ENCODE results near the gene CAPN13. TPM values are rescaled to one million over a fixed set of nuclear protein-coding genes. Genes with fewer than 3 reads are reported as not detected.

The CAPN13 gene
- total RNA-seq, 4 donors from 2014 or later, result not detected

DNA sequence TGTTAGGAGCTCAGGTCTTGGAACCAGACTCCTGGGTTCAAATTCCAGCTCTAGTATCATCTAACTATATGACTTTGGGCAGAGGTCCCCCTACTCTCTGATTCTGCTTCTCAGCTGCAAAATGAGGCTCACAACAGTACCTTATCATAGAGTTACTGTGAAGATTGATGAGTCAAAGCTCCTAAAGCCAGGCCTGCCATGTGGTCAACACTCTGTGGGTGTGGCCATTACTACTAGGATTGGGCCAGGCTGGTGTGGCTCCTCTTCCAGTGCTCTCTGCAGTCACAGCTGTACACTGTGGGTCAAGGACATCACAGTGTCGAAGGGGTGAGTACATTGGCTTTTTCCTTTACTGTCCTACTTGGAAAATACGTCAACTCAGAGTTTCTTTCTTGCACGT, 22.6 kb downstream of the CAPN13 start:
- Histone ChIP-seq H3K4me3 (no peak overlapping the region), H3K27ac (replicated peaks in 1 of 4) (no peak overlapping the region), H3K27me3 (peaks cover 0 to 5% (median 0%) of the 10 kb centered on the region in 4 donors), H3K36me3 (no peaks in the 10 kb centered on the region), H3K4me1 (no peaks in the 10 kb centered on the region), H3K9me3 (no peaks in the 10 kb centered on the region)
- 93% methylated on average over 3 of the region's 3 CpGs for WGBS
- intact Hi-C loops (cut with DNase I), result no loop called here
- TF ChIP-seq, protein P1, sequence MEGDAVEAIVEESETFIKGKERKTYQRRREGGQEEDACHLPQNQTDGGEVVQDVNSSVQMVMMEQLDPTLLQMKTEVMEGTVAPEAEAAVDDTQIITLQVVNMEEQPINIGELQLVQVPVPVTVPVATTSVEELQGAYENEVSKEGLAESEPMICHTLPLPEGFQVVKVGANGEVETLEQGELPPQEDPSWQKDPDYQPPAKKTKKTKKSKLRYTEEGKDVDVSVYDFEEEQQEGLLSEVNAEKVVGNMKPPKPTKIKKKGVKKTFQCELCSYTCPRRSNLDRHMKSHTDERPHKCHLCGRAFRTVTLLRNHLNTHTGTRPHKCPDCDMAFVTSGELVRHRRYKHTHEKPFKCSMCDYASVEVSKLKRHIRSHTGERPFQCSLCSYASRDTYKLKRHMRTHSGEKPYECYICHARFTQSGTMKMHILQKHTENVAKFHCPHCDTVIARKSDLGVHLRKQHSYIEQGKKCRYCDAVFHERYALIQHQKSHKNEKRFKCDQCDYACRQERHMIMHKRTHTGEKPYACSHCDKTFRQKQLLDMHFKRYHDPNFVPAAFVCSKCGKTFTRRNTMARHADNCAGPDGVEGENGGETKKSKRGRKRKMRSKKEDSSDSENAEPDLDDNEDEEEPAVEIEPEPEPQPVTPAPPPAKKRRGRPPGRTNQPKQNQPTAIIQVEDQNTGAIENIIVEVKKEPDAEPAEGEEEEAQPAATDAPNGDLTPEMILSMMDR (IDR thresholded peaks at IDR 0.05), result no peak
- no peak for TF ChIP-seq EP300 (IDR thresholded peaks at IDR 0.05)
- no peak for TF ChIP-seq POLR2A (IDR thresholded peaks at IDR 0.05; ENCODE audit: low read depth)
- TF ChIP-seq POLR2AphosphoS5 (IDR thresholded peaks at IDR 0.05), result no peak
- peak; percentile 70 for DNase-seq (ENCODE audit: extremely low spot score)

DNA sequence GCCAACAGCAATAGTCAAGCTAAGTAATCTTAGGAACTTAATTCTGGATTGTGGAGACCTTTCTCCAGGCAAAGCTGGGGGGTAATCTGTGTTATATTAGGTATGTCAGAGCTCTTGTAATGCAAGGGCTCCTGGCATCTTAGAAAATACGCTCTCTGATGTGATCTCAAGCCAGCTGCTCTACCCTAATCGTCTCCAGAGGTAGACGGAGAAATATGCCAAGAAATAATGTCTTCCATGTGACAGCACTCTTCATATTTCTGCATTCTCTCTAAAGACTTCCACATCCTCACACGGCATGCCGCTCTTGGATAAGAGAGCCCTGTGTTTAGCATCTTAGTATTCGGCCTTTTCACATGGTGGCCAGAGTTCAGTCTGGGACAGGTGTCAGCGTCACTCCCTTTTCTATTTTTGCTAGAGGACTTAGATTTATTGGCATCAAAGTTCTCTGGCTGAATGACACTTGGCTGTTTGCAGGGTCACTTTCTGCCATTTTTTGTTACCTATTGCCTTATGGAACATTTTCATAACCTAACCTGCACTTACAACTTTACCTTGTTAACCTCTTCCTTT, 25.2 kb downstream of the CAPN13 start:
- Histone ChIP-seq H3K27ac (replicated peaks in 1 of 4) (no peak overlapping the region), H3K4me1 (no peaks in the 10 kb centered on the region), H3K4me3 (no peak overlapping the region), H3K36me3 (no peaks in the 10 kb centered on the region), H3K9me3 (no peaks in the 10 kb centered on the region), H3K27me3 (peaks cover 0 to 6% (median 0%) of the 10 kb centered on the region in 4 donors)
- intact Hi-C loops (cut with DNase I), result no loop called here
- TF ChIP-seq POLR2AphosphoS5 (IDR thresholded peaks at IDR 0.05) (no peak), POLR2A (IDR thresholded peaks at IDR 0.05; ENCODE audit: low read depth) (no peak), EP300 (IDR thresholded peaks at IDR 0.05) (no peak)
- TF ChIP-seq, protein P1 (IDR thresholded peaks at IDR 0.05), result no peak
- DNase-seq (ENCODE audit: extremely low spot score), result no peak
- WGBS, result 88% methylated on average over 7 of the region's 7 CpGs

DNA sequence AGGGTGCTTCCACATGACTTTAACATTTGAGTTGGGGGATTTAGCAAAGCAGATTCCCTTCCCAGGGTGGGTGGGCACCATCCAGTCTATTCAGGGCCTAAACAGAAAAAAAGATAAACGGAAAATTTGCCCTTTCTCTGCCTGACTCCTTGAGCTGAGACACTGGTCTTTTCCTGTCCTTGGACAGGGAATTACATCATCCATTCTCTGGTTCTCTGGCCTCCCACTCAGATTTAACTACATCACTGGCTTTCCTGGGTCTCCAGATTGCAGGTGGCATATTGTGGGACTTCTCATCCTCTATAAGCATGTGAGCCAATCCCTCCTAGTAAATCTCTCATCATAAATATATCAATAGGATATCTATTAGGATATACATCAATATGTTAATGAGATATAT, 25.8 kb downstream of the CAPN13 start:
- Histone ChIP-seq H3K9me3 (no peaks in the 10 kb centered on the region), H3K4me1 (no peaks in the 10 kb centered on the region), H3K27me3 (peaks cover 0 to 7% (median 0%) of the 10 kb centered on the region in 4 donors), H3K36me3 (no peaks in the 10 kb centered on the region), H3K27ac (replicated peaks in 1 of 4) (no peak overlapping the region), H3K4me3 (no peak overlapping the region)
- 69% methylated on average over 1 of the region's 1 CpG for WGBS
- intact Hi-C loops (cut with DNase I), result no loop called here
- DNase-seq (ENCODE audit: extremely low spot score), result peak; percentile 87
- TF ChIP-seq, protein P1 (IDR thresholded peaks at IDR 0.05), result no peak

DNA sequence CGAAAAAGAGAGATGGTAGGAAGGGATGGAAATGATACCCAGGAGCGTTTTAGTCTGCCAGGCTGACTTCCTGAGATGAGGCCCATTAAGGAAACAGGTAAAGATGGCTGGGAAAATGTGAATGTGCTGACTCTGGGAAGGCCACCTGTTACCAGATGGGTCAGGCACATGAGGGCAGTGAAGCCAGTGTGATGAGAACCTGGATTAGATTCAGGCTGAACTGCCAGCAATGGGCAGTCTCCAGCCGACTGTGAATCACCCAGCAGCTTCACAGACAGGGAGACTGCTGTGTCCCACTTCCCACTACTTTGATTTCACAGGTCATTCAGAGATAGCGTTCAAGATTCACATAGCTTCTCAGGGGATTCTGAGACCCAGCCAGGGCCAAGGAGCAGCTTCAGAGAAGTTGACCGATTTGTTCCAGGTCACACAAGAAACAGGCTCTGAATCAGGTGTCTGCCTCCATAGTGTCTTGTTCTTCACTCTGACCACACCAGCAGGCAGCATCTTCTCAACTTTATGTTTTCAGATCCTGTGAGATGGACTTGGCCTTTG, 26.4 kb downstream of the CAPN13 start:
- Histone ChIP-seq H3K9me3 (no peaks in the 10 kb centered on the region), H3K27me3 (peaks cover 0 to 12% (median 0%) of the 10 kb centered on the region in 4 donors), H3K4me3 (no peak overlapping the region), H3K36me3 (no peaks in the 10 kb centered on the region), H3K27ac (replicated peaks in 1 of 4) (no peak overlapping the region), H3K4me1 (no peaks in the 10 kb centered on the region)
- 77% methylated on average over 4 of the region's 5 CpGs for WGBS
- TF ChIP-seq POLR2A (IDR thresholded peaks at IDR 0.05; ENCODE audit: low read depth) (no peak), EP300 (IDR thresholded peaks at IDR 0.05) (no peak), POLR2AphosphoS5 (IDR thresholded peaks at IDR 0.05) (no peak)
- TF ChIP-seq, protein P1 (IDR thresholded peaks at IDR 0.05), result no peak
- peak; percentile 89 for DNase-seq (ENCODE audit: extremely low spot score)
- intact Hi-C loops (cut with DNase I), result no loop called here

DNA sequence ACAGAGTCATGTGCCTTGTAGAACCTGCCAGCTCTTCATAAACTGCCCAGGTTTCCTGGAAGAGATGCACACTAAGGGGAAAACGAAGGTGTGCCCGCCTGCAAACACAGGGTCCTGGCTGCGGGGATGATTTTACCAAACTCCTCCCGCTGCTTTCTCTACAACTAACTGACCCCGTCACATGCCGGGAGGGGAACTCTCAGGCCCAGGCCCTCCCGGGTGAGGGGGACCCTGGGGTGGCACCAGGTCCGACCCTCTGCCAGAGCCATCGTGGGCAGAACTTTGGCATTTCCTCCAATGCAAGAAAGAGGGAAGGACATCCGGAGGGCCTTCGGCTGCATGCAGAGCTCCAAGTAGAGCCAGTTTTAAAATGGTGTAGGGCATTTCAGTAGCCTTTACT, 28.6 kb downstream of the CAPN13 start:
- H3K27me3 ChIP-seq, result peaks cover 0 to 12% (median 0%) of the 10 kb centered on the region in 4 donors
- intact Hi-C loops (cut with DNase I), result no loop called here
- no peaks in the 10 kb centered on the region for H3K4me1 ChIP-seq
- TF ChIP-seq POLR2AphosphoS5 (IDR thresholded peaks at IDR 0.05) (no peak), POLR2A (IDR thresholded peaks at IDR 0.05; ENCODE audit: low read depth) (no peak)
- TF ChIP-seq, protein P1 (IDR thresholded peaks at IDR 0.05), result no peak
- WGBS, result 92% methylated on average over 11 of the region's 11 CpGs
- H3K36me3 ChIP-seq, result no peaks in the 10 kb centered on the region
- H3K9me3 ChIP-seq, result no peaks in the 10 kb centered on the region
- H3K27ac ChIP-seq (replicated peaks in 1 of 4), result no peak overlapping the region
- no peak overlapping the region for H3K4me3 ChIP-seq
- DNase-seq (ENCODE audit: extremely low spot score), result peak; percentile 80

All from esophagus muscularis mucosa (tissue), 4 donors.